Endothelial cell of umbilical vein (primary cell): Measurements from ENCODE around the gene SENP7. TPM values are rescaled to one million over a fixed set of nuclear protein-coding genes. Genes with fewer than 3 reads are reported as not detected.

Experiments
- BruUV-seq: library from RNA; stranded (reverse); fragments of 400-500 nt; replicated peaks from 2 replicates; lab custom pipeline; 2021; lab: Mats Ljungman, UMichigan
- CTCF ChIA-PET: fragments of 300-600, 350-600 bp; sonication (Branson Sonifier 250); formaldehyde crosslinking; loops from one replicate; lab custom pipeline; 2021; ENCODE audit warnings: antibody characterized with exemption, inconsistent platforms; lab: Charles Lee
- POLR2A ChIA-PET: fragments of 300-600, 350-600 bp; sonication (Branson Sonifier 250); formaldehyde crosslinking; loops from one replicate; lab custom pipeline; 2021; ENCODE audit warnings: antibody characterized with exemption, inconsistent platforms; lab: Charles Lee
- DNase-seq: peaks from one replicate; pipeline ENCODE4 v3.0.0-alpha.2; 2011; ENCODE audit warnings: low read depth, low spot score
- FAIRE-seq: peaks from 2 replicates; lab custom pipeline; 2011; peaks lifted over from hg19 to GRCh38; lab: Jason Lieb, UNC
- H2AFZ ChIP-seq: 2 replicates; pipeline ENCODE4 v1.6.0; 2012; ENCODE audit warnings: low read depth, low read length, control low read depth, inconsistent platforms
- H3K27ac ChIP-seq: 2 replicates; pipeline ENCODE4 v1.5.1; 2011; ENCODE audit warnings: low read depth, mild to moderate bottlenecking, control low read depth, low read length, moderate library complexity; ENCODE audit not compliant: insufficient read depth
- H3K27me3 ChIP-seq, 2 experiments: 2 replicates each; pipeline versions ENCODE4 v1.6.0 to v1.6.1; 2011; ENCODE audit warnings: low read length in 2 of 2, mixed read lengths in 1 of 2; ENCODE audit not compliant: control insufficient read depth in 2 of 2, insufficient read depth in 2 of 2
- H3K36me3 ChIP-seq, 2 experiments: 2 replicates in 1 of 2; 3 replicates in 1 of 2; pipeline ENCODE4 v1.5.1; 2011; ENCODE audit warnings: low read length in 2 of 2, mild to moderate bottlenecking in 1 of 2, moderate library complexity in 1 of 2; ENCODE audit not compliant: control insufficient read depth in 2 of 2, insufficient read depth in 2 of 2; ENCODE audit errors: extremely low read depth in 1 of 2
- H3K4me1 ChIP-seq: 3 replicates; pipeline ENCODE4 v1.5.1; 2011; ENCODE audit warnings: mild to moderate bottlenecking, low read length; ENCODE audit not compliant: control insufficient read depth, insufficient read depth; ENCODE audit errors: extremely low read depth
- H3K4me2 ChIP-seq: 2 replicates; pipeline ENCODE4 v1.6.1; 2011; ENCODE audit warnings: low read length, control low read depth, mixed read lengths; ENCODE audit not compliant: insufficient read depth
- H3K4me3 ChIP-seq, 3 experiments: fragments of 200-600 bp in 1 of 3; sonication (generic), shearing (Covaris generic) in 1 of 3; replicated peaks in 1 of 3; 2 replicates each; pipeline ENCODE4 v1.5.1; 2011 to 2016; ENCODE audit warnings: control low read depth in 3 of 3, low read length in 3 of 3, mild to moderate bottlenecking in 2 of 3, inconsistent platforms in 1 of 3, low read depth in 1 of 3, moderate library complexity in 1 of 3; ENCODE audit not compliant: insufficient read depth in 1 of 3
- H3K79me2 ChIP-seq: 2 replicates; pipeline ENCODE4 v1.6.0; 2012; ENCODE audit warnings: low read length, inconsistent platforms; ENCODE audit not compliant: control insufficient read depth, insufficient read depth
- H3K9ac ChIP-seq: replicated peaks from 2 replicates; pipeline ENCODE3; 2011; ENCODE audit warnings: low read length, control low read depth; ENCODE audit not compliant: insufficient read depth; ENCODE audit errors: extremely low read depth
- H3K9me1 ChIP-seq: replicated peaks from 3 replicates; pipeline ENCODE4 v1.6.0; 2011; ENCODE audit warnings: mild to moderate bottlenecking, low read length; ENCODE audit not compliant: control insufficient read depth, insufficient read depth; ENCODE audit errors: extremely low read depth
- H3K9me3 ChIP-seq: replicated peaks from 2 replicates; pipeline ENCODE4 v1.5.1; 2012; ENCODE audit warnings: low read length, inconsistent platforms; ENCODE audit not compliant: control insufficient read depth, insufficient read depth
- H4K20me1 ChIP-seq: replicated peaks from 2 replicates; pipeline ENCODE3; 2011; ENCODE audit warnings: mild to moderate bottlenecking, low read length; ENCODE audit not compliant: control insufficient read depth, insufficient read depth; ENCODE audit errors: extremely low read depth
- EZH2 ChIP-seq: IDR thresholded peaks from 2 replicates; pipeline ENCODE4 v1.6.1; 2012; ENCODE audit warnings: borderline replicate concordance, low read depth, mild to moderate bottlenecking, moderate library complexity, low read length, inconsistent platforms; ENCODE audit not compliant: severe bottlenecking
- FOS ChIP-seq: IDR thresholded peaks from 2 replicates; pipeline ENCODE4 v1.6.1; 2011; ENCODE audit warnings: mild to moderate bottlenecking, low read length, moderate library complexity, borderline replicate concordance; ENCODE audit not compliant: insufficient read depth
- GATA2 ChIP-seq: IDR thresholded peaks from 2 replicates; pipeline ENCODE4 v1.7.0; 2011; ENCODE audit warnings: low read depth, mild to moderate bottlenecking, moderate library complexity, mixed read lengths, low read length; ENCODE audit not compliant: insufficient read length, insufficient read depth
- JUN ChIP-seq: IDR thresholded peaks from 2 replicates; pipeline ENCODE4 v1.6.1; 2011; ENCODE audit warnings: borderline replicate concordance, low read depth; ENCODE audit not compliant: insufficient read length, insufficient read depth
- MYC ChIP-seq: IDR thresholded peaks from one replicate; pipeline ENCODE4 v1.6.1; 2011; ENCODE audit warnings: mild to moderate bottlenecking, low read depth, low read length
- POLR2A ChIP-seq: IDR thresholded peaks from 2 replicates; pipeline ENCODE4 v1.6.1; 2012; ENCODE audit warnings: low read depth, mild to moderate bottlenecking, control low read depth, low read length
- POLR2AphosphoS5 ChIP-seq: IDR thresholded peaks from 2 replicates; pipeline ENCODE4 v1.6.1; 2012; ENCODE audit warnings: low read depth, mild to moderate bottlenecking, control low read depth, low read length, moderate library complexity; ENCODE audit not compliant: insufficient read depth
- dilution Hi-C: fragments of 300-500 bp; cut with MboI; formaldehyde crosslinking; loops from one replicate; pipeline ENCODE4 v1.15.0; 2019; ENCODE audit warnings: low sequenced_read_pairs; ENCODE audit not compliant: extremely low pct_ligation_motif_present
- intact Hi-C: fragments of 100-400 bp; cut with micrococcal nuclease; formaldehyde crosslinking; loops from one replicate; pipeline ENCODE4 v1.10.0; 2022
- polyA plus RNA-seq, 4 experiments: library from polyadenylated mRNA; depleted of rRNA in 3 of 4; stranded (reverse) in 3 of 4; unstranded in 1 of 4; fragments of >200 nt; gene quantifications; 2 replicates each; pipeline versions ENCODE4 v1.2.1 to v1.2.3, GENCODE V29; 2011 to 2012; ENCODE audit warnings: missing spikeins in 1 of 4
- total RNA-seq: library from RNA; stranded (reverse); gene quantifications from 2 replicates; pipeline ENCODE4 v1.2.3, GENCODE V29; 2021
- TF ChIP-seq, protein P1 (sequence below): IDR thresholded peaks from 2 replicates; pipeline ENCODE4 v1.6.1; 2011; ENCODE audit not compliant: insufficient read depth, insufficient read length
- TF ChIP-seq, protein P2 (sequence below), 2 donors: IDR thresholded peaks; 1 replicate in 1 of 2; 2 replicates in 1 of 2; pipeline ENCODE4 v1.5.1; 2011; ENCODE audit warnings: low read length in 2 of 2, mild to moderate bottlenecking in 2 of 2, moderate library complexity in 2 of 2, control low read depth in 1 of 2, inconsistent platforms in 1 of 2, low read depth in 1 of 2; ENCODE audit not compliant: insufficient read depth in 1 of 2; ENCODE audit errors: extremely low read depth in 1 of 2

Gene SENP7
- total and polyA plus RNA-seq, 2 donors (not counting 3 experiments of a cell fraction or from before 2014, with no cell fraction given), result 5.1 to 18.7 TPM

DNA sequence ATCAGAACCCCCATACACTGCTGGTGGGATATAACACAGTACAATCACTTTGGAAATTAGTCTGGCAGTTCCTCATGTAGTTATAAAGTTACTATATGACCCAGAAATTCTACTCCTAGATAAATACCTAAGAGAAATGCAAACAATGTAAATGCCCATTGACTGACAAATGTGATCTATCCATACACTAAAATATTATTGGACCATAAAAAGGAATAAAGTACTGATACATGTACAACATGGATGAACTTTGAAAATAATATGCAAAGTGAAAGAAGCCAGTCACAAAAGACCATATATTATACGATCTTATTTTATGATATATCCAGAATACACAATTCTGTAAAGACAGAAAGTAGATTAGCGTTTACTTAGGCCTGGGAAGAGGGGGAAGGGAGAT lies 200.5 kb downstream of the SENP7 start:
- no TSS peak for BruUV-seq
- dilution Hi-C loops, result no loop called here
- CTCF ChIA-PET, result interaction anchor here (1.1 kb wide), 2 partner anchors 11 to 85 kb away, joined by 3 to 4 read pairs; no protein-coding TSS in a partner anchor
- Histone ChIP-seq H4K20me1 (no peaks in the 10 kb centered on the region), H3K27ac (no peak overlapping the region), H3K4me1 (no peaks in the 10 kb centered on the region), H3K9me1 (no peaks in the 10 kb centered on the region), H3K4me2 (no peak overlapping the region), H3K9ac (no peak overlapping the region), H3K27me3 (no peaks in the 10 kb centered on the region), H3K4me3 (no peak overlapping the region), H3K9me3 (peaks cover 2% of the 10 kb centered on the region), H3K79me2 (no peaks in the 10 kb centered on the region), H3K36me3 (no peaks in the 10 kb centered on the region), H2AFZ (no peak overlapping the region)
- TF ChIP-seq FOS, result no peak
- TF ChIP-seq GATA2, result no peak
- no peak for TF ChIP-seq JUN
- no peak for TF ChIP-seq POLR2AphosphoS5
- TF ChIP-seq, protein P1, sequence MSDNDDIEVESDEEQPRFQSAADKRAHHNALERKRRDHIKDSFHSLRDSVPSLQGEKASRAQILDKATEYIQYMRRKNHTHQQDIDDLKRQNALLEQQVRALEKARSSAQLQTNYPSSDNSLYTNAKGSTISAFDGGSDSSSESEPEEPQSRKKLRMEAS, result no peak
- no peak for TF ChIP-seq MYC
- no peak for DNase-seq
- intact Hi-C loops, result no loop called here
- FAIRE-seq, result no peak
- POLR2A ChIA-PET, result no interaction called here

DNA sequence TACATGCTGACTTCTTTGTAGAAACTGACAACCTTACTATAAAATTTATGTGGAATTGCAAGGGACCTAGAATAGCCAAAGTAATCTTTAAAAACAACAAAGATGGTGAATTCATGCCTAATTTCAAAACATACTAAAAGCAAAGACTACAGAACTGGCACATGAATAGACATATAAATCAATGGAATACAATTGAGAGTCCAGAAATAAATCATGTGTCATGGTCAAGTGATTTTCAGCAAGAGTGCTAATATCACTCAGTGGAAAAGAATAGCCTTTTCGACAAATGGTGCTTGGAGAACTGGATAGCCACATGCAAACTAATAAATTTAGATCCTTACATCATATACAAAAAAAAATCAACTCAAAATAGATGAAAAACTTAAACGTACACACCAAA lies 201.3 kb downstream of the SENP7 start:
- TF ChIP-seq, protein P2, sequence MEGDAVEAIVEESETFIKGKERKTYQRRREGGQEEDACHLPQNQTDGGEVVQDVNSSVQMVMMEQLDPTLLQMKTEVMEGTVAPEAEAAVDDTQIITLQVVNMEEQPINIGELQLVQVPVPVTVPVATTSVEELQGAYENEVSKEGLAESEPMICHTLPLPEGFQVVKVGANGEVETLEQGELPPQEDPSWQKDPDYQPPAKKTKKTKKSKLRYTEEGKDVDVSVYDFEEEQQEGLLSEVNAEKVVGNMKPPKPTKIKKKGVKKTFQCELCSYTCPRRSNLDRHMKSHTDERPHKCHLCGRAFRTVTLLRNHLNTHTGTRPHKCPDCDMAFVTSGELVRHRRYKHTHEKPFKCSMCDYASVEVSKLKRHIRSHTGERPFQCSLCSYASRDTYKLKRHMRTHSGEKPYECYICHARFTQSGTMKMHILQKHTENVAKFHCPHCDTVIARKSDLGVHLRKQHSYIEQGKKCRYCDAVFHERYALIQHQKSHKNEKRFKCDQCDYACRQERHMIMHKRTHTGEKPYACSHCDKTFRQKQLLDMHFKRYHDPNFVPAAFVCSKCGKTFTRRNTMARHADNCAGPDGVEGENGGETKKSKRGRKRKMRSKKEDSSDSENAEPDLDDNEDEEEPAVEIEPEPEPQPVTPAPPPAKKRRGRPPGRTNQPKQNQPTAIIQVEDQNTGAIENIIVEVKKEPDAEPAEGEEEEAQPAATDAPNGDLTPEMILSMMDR (IDR thresholded peaks at IDR 0.05; ENCODE audit: extremely low read depth in 1 of 2, insufficient read depth in 1 of 2, low read depth in 1 of 2, low read length in 2 of 2), result no peak
- TF ChIP-seq POLR2A (no peak), GATA2 (no peak), MYC (no peak), FOS (no peak), JUN (no peak), EZH2 (no peak), POLR2AphosphoS5 (no peak)
- TF ChIP-seq, protein P1, result no peak
- DNase-seq (peak; percentile 64), FAIRE-seq (no peak)
- ChIA-PET POLR2A (interaction anchor here (0.6 kb wide), 1 partner anchor 14 kb away, joined by 3 read pairs; no protein-coding TSS in a partner anchor), CTCF (interaction anchor here (1.6 kb wide), 1 partner anchor 18 kb away, joined by 4 read pairs; no protein-coding TSS in a partner anchor)
- intact Hi-C loops, result no loop called here
- Histone ChIP-seq H3K79me2 (no peaks in the 10 kb centered on the region), H3K36me3 (no peaks in the 10 kb centered on the region), H3K27ac (no peak overlapping the region), H3K4me2 (no peak overlapping the region), H3K27me3 (no peaks in the 10 kb centered on the region), H4K20me1 (no peaks in the 10 kb centered on the region), H2AFZ (no peak overlapping the region), H3K9me3 (peaks cover 2% of the 10 kb centered on the region), H3K4me3 (no peak overlapping the region), H3K9me1 (no peaks in the 10 kb centered on the region), H3K4me1 (no peaks in the 10 kb centered on the region), H3K9ac (no peak overlapping the region)
- no TSS peak for BruUV-seq
- dilution Hi-C loops, result no loop called here
